ENCODE data around the gene CFAP46. TPM values are rescaled to one million over a fixed set of nuclear protein-coding genes. Genes with fewer than 3 reads are reported as not detected.

Gene CFAP46
- total RNA-seq, 1 donor from 2014 or later = 1.3 TPM

GRCh38 chr10:132768346-132769248 is 173.8 kb downstream of the CFAP46 start:
- H3K27me3 ChIP-seq (ENCODE audit: insufficient read depth, low read length) = no peaks in the 10 kb centered on the region
- H3K4me1 ChIP-seq (ENCODE audit: insufficient read depth, low read length) = no peaks in the 10 kb centered on the region
- no peak overlapping the region for H3K9ac ChIP-seq (ENCODE audit: low read length)
- no peak overlapping the region for H2AFZ ChIP-seq (ENCODE audit: low read depth, low read length)
- no peaks in the 10 kb centered on the region for H3K36me3 ChIP-seq (ENCODE audit: insufficient read depth, low read length)
- Mint-ChIP-seq H3K36me3 (ENCODE audit: low read depth, unreplicated experiment) (peaks cover 16% of the 10 kb centered on the region), H3K27me3 (ENCODE audit: low read depth, unreplicated experiment) (peaks cover 2% of the 10 kb centered on the region), H3K4me1 (ENCODE audit: low read depth, unreplicated experiment) (peaks cover 6% of the 10 kb centered on the region), H3K4me3 (ENCODE audit: unreplicated experiment) (no peak overlapping the region), H3K27ac (ENCODE audit: unreplicated experiment) (no peak overlapping the region), H3K9me3 (ENCODE audit: unreplicated experiment) (no peaks in the 10 kb centered on the region)
- H3K4me2 ChIP-seq (ENCODE audit: low read length) = no peak overlapping the region
- H3K4me3 ChIP-seq (ENCODE audit: insufficient read depth, low read depth, low read length) = no peak overlapping the region
- no peak overlapping the region for H3K27ac ChIP-seq (ENCODE audit: low read depth, low read length)
- no peak for DNase-seq (ENCODE audit: low read depth)
- no peaks in the 10 kb centered on the region for H3K9me3 ChIP-seq (ENCODE audit: insufficient read depth, low read depth, low read length)
- H3K79me2 ChIP-seq (ENCODE audit: insufficient read depth, low read length) = no peaks in the 10 kb centered on the region
- TF ChIP-seq EZH2 (IDR thresholded peaks at IDR 0.05; ENCODE audit: insufficient read depth, low read length) (no peak), CTCF (IDR thresholded peaks at IDR 0.05; ENCODE audit: insufficient read depth, low read depth, low read length) (no peak)
- FAIRE-seq = no peak
- H4K20me1 ChIP-seq (ENCODE audit: insufficient read depth, low read length) = peaks cover 7% of the 10 kb centered on the region

GRCh38 chr10:132766291-132766690 is 176.1 kb downstream of the CFAP46 start:
- Histone ChIP-seq H4K20me1 (ENCODE audit: insufficient read depth, low read length) (peaks cover 12% of the 10 kb centered on the region), H3K79me2 (ENCODE audit: insufficient read depth, low read length) (no peaks in the 10 kb centered on the region), H3K9ac (ENCODE audit: low read length) (no peak overlapping the region), H3K36me3 (ENCODE audit: insufficient read depth, low read length) (no peaks in the 10 kb centered on the region), H3K4me1 (ENCODE audit: insufficient read depth, low read length) (no peaks in the 10 kb centered on the region), H3K9me3 (ENCODE audit: insufficient read depth, low read depth, low read length) (no peaks in the 10 kb centered on the region), H2AFZ (ENCODE audit: low read depth, low read length) (no peak overlapping the region), H3K27ac (ENCODE audit: low read depth, low read length) (no peak overlapping the region), H3K27me3 (ENCODE audit: insufficient read depth, low read length) (no peaks in the 10 kb centered on the region), H3K4me2 (ENCODE audit: low read length) (no peak overlapping the region), H3K4me3 (ENCODE audit: insufficient read depth, low read depth, low read length) (no peak overlapping the region)
- Mint-ChIP-seq H3K27ac (ENCODE audit: unreplicated experiment) (no peak overlapping the region), H3K27me3 (ENCODE audit: low read depth, unreplicated experiment) (peaks cover 2% of the 10 kb centered on the region), H3K36me3 (ENCODE audit: low read depth, unreplicated experiment) (peaks cover 20% of the 10 kb centered on the region), H3K4me1 (ENCODE audit: low read depth, unreplicated experiment) (peaks cover 15% of the 10 kb centered on the region), H3K4me3 (ENCODE audit: unreplicated experiment) (no peak overlapping the region), H3K9me3 (ENCODE audit: unreplicated experiment) (peaks cover 4% of the 10 kb centered on the region)
- TF ChIP-seq CTCF (IDR thresholded peaks at IDR 0.05; ENCODE audit: insufficient read depth, low read depth, low read length) (no peak), EZH2 (IDR thresholded peaks at IDR 0.05; ENCODE audit: insufficient read depth, low read length) (no peak)
- FAIRE-seq = no peak
- DNase-seq (ENCODE audit: low read depth) = no peak

GRCh38 chr10:132765435-132765834 is 176.9 kb downstream of the CFAP46 start:
- H3K4me2 ChIP-seq (ENCODE audit: low read length) = no peak overlapping the region
- Mint-ChIP-seq H3K4me3 (ENCODE audit: unreplicated experiment) (no peak overlapping the region), H3K27ac (ENCODE audit: unreplicated experiment) (no peak overlapping the region), H3K36me3 (ENCODE audit: low read depth, unreplicated experiment) (peaks cover 20% of the 10 kb centered on the region), H3K9me3 (ENCODE audit: unreplicated experiment) (peaks cover 7% of the 10 kb centered on the region), H3K4me1 (ENCODE audit: low read depth, unreplicated experiment) (peaks cover 15% of the 10 kb centered on the region), H3K27me3 (ENCODE audit: low read depth, unreplicated experiment) (peaks cover 2% of the 10 kb centered on the region)
- no peak for TF ChIP-seq CTCF (IDR thresholded peaks at IDR 0.05; ENCODE audit: insufficient read depth, low read depth, low read length)
- no peak for TF ChIP-seq EZH2 (IDR thresholded peaks at IDR 0.05; ENCODE audit: insufficient read depth, low read length)
- no peaks in the 10 kb centered on the region for H3K27me3 ChIP-seq (ENCODE audit: insufficient read depth, low read length)
- no peak overlapping the region for H3K4me3 ChIP-seq (ENCODE audit: insufficient read depth, low read depth, low read length)
- DNase-seq (ENCODE audit: low read depth) = no peak
- H3K9ac ChIP-seq (ENCODE audit: low read length) = no peak overlapping the region
- no peak overlapping the region for H2AFZ ChIP-seq (ENCODE audit: low read depth, low read length)
- no peak overlapping the region for H3K27ac ChIP-seq (ENCODE audit: low read depth, low read length)
- no peaks in the 10 kb centered on the region for H3K4me1 ChIP-seq (ENCODE audit: insufficient read depth, low read length)
- no peaks in the 10 kb centered on the region for H3K36me3 ChIP-seq (ENCODE audit: insufficient read depth, low read length)
- H3K79me2 ChIP-seq (ENCODE audit: insufficient read depth, low read length) = no peaks in the 10 kb centered on the region
- H3K9me3 ChIP-seq (ENCODE audit: insufficient read depth, low read depth, low read length) = no peaks in the 10 kb centered on the region
- peaks cover 12% of the 10 kb centered on the region for H4K20me1 ChIP-seq (ENCODE audit: insufficient read depth, low read length)
- FAIRE-seq = no peak

Measured in astrocyte (in vitro differentiated cells and primary cell).